Measurements from ENCODE around the gene GPR52. TPM values are rescaled to one million over a fixed set of nuclear protein-coding genes. Genes with fewer than 3 reads are reported as not detected.

The GPR52 gene
- total RNA-seq = 1 to 10 TPM in 5 of 9 donors, under 1 TPM in 4; 0.64 to 2.8 (median 1.0) TPM
- polyA plus RNA-seq = under 1 TPM; 0.07 to 0.95 TPM
- long read RNA-seq, donor 1 = 0 reads
- long read RNA-seq, donor 2 = 0 reads
- long read RNA-seq, donor 3 = 0 reads

GRCh38 chr1:174447866-174448530 is at the start of gene GPR52:
Gene GPR52 (plus strand): TSS chr1:174447964. CDS start chr1:174448112, 148 bp downstream.
- Histone ChIP-seq H3K27ac (no peak within 1 kb of the TSS), H3K36me3 (no peaks in the 10 kb centered on the region), H3K27me3 (no peaks in the 10 kb centered on the region), H3K4me3 (no peak within 1 kb of the TSS), H3K4me1 (peaks cover 0 to 24% (median 6%) of the 10 kb centered on the region in 12 donors), H3K9me3 (peaks cover 0 to 11% (median 0%) of the 10 kb centered on the region in 12 donors)
- TF ChIP-seq POLR2A (IDR thresholded peaks at IDR 0.05) = no peak
- TF ChIP-seq CTCF (IDR thresholded peaks at IDR 0.05) = no peak
- intact Hi-C loops (cut with DNase I) = no loop called here
- DNase-seq = no peak
- ATAC-seq = no peak
- whole genome bisulfite sequencing, 4 donors = 86 to 89% (median 88%) methylated on average over 11 of the region's 11 CpGs

- peaks cover 0 to 13% (median 0%) of the 10 kb centered on the region in 12 donors for H3K9me3 ChIP-seq
- 94 to 99% (median 98%) methylated on average over 4 of the region's 4 CpGs for WGBS, 4 donors
- no peaks in the 10 kb centered on the region for H3K4me1 ChIP-seq
- peaks cover 0 to 40% (median 8%) of the 10 kb centered on the region in 9 donors for H3K36me3 ChIP-seq
- H3K27me3 ChIP-seq = no peaks in the 10 kb centered on the region
- intact Hi-C loops (cut with DNase I) = no loop called here
- TF ChIP-seq POLR2A (IDR thresholded peaks at IDR 0.05) = no peak
- TF ChIP-seq CTCF (IDR thresholded peaks at IDR 0.05) = no peak
- no peak for DNase-seq
- H3K4me3 ChIP-seq = no peak overlapping the region
- no peak for ATAC-seq
- no peak overlapping the region for H3K27ac ChIP-seq
These were observed 49.5 kb upstream of the GPR52 start for GRCh38 chr1:174398246-174398645.

- WGBS, 4 donors = 74 to 90% (median 82%) methylated on average over 1 of the region's 1 CpG
- peaks cover 0 to 4% (median 0%) of the 10 kb centered on the region in 12 donors for H3K9me3 ChIP-seq
- H3K36me3 ChIP-seq = peaks cover 0 to 31% (median 4%) of the 10 kb centered on the region in 9 donors
- H3K4me3 ChIP-seq = no peak overlapping the region
- ATAC-seq = no peak
- TF ChIP-seq CTCF (IDR thresholded peaks at IDR 0.05) (no peak), POLR2A (IDR thresholded peaks at IDR 0.05) (no peak)
- no peak for DNase-seq
- intact Hi-C loops (cut with DNase I) = no loop called here
- H3K27ac ChIP-seq = no peak overlapping the region
- H3K4me1 ChIP-seq = no peaks in the 10 kb centered on the region
- no peaks in the 10 kb centered on the region for H3K27me3 ChIP-seq
These were observed 48.6 kb upstream of the GPR52 start for GRCh38 chr1:174399211-174399610.

GRCh38 chr1:174401075-174401474 is 46.7 kb upstream of the GPR52 start:
- Histone ChIP-seq H3K27me3 (no peaks in the 10 kb centered on the region), H3K36me3 (peaks cover 0 to 18% (median 0%) of the 10 kb centered on the region in 9 donors), H3K4me1 (no peaks in the 10 kb centered on the region), H3K9me3 (no peaks in the 10 kb centered on the region), H3K27ac (no peak overlapping the region), H3K4me3 (no peak overlapping the region)
- DNase-seq (no peak), ATAC-seq (no peak)
- intact Hi-C loops (cut with DNase I) = no loop called here
- no peak for TF ChIP-seq POLR2A (IDR thresholded peaks at IDR 0.05)
- TF ChIP-seq CTCF (IDR thresholded peaks at IDR 0.05) = no peak
- WGBS, 4 donors = 92 to 97% (median 95%) methylated on average over 4 of the region's 4 CpGs

Measured in heart left ventricle (tissue), 16 donors.